ENCODE results near the gene SGSM1.

GRCh38 chr22:24841261-24841660 is 35.2 kb downstream of the SGSM1 start:
- TF ChIP-seq REST (tag by site-specific recombination; IDR thresholded peaks at IDR 0.05) (no peak), ZNF138 (tag by site-specific recombination; IDR thresholded peaks at IDR 0.05; ENCODE audit: borderline replicate concordance) (no peak), SP2 (tag by site-specific recombination; IDR thresholded peaks at IDR 0.05) (no peak), CTCF (tag by site-specific recombination; IDR thresholded peaks at IDR 0.05) (no peak), ZBTB44 (tag by site-specific recombination; IDR thresholded peaks at IDR 0.05) (no peak), ELK4 (IDR thresholded peaks at IDR 0.05; ENCODE audit: borderline replicate concordance, low read depth, low read length) (no peak)
